Measurements from ENCODE around the gene COL11A1.
A peak's percentile ranks its signal among the peaks of the same experiment; 100 is the strongest.

DNA sequence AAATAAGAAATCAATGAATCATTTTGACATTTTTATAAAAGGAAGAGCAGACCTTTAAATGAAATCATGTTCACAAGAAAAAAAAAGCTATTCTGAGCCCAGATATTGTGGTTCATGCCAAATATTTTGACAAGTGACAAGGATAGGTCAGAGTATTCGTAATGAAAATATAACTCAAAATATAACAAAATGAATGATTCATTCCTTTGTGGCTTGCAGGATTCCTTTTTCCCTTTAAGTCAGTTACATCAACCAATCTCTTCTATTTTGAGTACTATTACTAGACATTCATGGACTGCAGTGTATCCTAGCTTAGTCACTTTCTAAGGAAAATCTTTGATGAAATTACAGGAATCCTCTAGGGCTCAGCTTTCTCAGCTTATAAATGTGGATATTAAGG lies 188.7 kb downstream of the COL11A1 start:
- TF ChIP-seq, protein P1, sequence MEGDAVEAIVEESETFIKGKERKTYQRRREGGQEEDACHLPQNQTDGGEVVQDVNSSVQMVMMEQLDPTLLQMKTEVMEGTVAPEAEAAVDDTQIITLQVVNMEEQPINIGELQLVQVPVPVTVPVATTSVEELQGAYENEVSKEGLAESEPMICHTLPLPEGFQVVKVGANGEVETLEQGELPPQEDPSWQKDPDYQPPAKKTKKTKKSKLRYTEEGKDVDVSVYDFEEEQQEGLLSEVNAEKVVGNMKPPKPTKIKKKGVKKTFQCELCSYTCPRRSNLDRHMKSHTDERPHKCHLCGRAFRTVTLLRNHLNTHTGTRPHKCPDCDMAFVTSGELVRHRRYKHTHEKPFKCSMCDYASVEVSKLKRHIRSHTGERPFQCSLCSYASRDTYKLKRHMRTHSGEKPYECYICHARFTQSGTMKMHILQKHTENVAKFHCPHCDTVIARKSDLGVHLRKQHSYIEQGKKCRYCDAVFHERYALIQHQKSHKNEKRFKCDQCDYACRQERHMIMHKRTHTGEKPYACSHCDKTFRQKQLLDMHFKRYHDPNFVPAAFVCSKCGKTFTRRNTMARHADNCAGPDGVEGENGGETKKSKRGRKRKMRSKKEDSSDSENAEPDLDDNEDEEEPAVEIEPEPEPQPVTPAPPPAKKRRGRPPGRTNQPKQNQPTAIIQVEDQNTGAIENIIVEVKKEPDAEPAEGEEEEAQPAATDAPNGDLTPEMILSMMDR (IDR thresholded peaks at IDR 0.05) = no peak
- TF ChIP-seq POLR2AphosphoS5 (IDR thresholded peaks at IDR 0.05; ENCODE audit: low read depth, low read length) (peak; percentile 24; the same call in 1 of the 2 replicates), ELF1 (IDR thresholded peaks at IDR 0.05) (no peak)
